ENCODE measurements around the gene NADSYN1. TPM values are rescaled to one million over a fixed set of nuclear protein-coding genes. Genes with fewer than 3 reads are reported as not detected.

NADSYN1 gene
- total RNA-seq, 4 donors from 2014 or later = 183 to 349 (median 294) TPM

GRCh38 chr11:71542382-71542781 lies 89.4 kb downstream of the NADSYN1 start:
- no peaks in the 10 kb centered on the region for H3K36me3 ChIP-seq
- H3K9me3 ChIP-seq = no peaks in the 10 kb centered on the region
- H3K4me3 ChIP-seq = no peak overlapping the region
- H3K27ac ChIP-seq = no peak overlapping the region
- H3K4me1 ChIP-seq = no peaks in the 10 kb centered on the region
- no peak for TF ChIP-seq CTCF (IDR thresholded peaks at IDR 0.05)
- TF ChIP-seq POLR2A (IDR thresholded peaks at IDR 0.05) = no peak
- DNase-seq = no peak
- no peaks in the 10 kb centered on the region for H3K27me3 ChIP-seq

- H3K9me3 ChIP-seq = no peaks in the 10 kb centered on the region
- TF ChIP-seq CTCF (IDR thresholded peaks at IDR 0.05) (no peak), POLR2A (IDR thresholded peaks at IDR 0.05) (no peak)
- no peak overlapping the region for H3K27ac ChIP-seq
- H3K27me3 ChIP-seq = no peaks in the 10 kb centered on the region
- no peak for DNase-seq
- no peak overlapping the region for H3K4me3 ChIP-seq
- H3K36me3 ChIP-seq = no peaks in the 10 kb centered on the region
- no peaks in the 10 kb centered on the region for H3K4me1 ChIP-seq
Measured at GRCh38 chr11:71542879-71543777, 90.1 kb downstream of the NADSYN1 start.

GRCh38 chr11:71543866-71544265 lies 90.9 kb downstream of the NADSYN1 start:
- no peaks in the 10 kb centered on the region for H3K36me3 ChIP-seq
- H3K27ac ChIP-seq = no peak overlapping the region
- TF ChIP-seq POLR2A (IDR thresholded peaks at IDR 0.05) (no peak), CTCF (IDR thresholded peaks at IDR 0.05) (no peak)
- H3K4me3 ChIP-seq = no peak overlapping the region
- no peak for DNase-seq
- H3K4me1 ChIP-seq = no peaks in the 10 kb centered on the region
- H3K27me3 ChIP-seq = no peaks in the 10 kb centered on the region
- H3K9me3 ChIP-seq = no peaks in the 10 kb centered on the region

GRCh38 chr11:71544525-71545214 lies 91.7 kb downstream of the NADSYN1 start:
- H3K27ac ChIP-seq = no peak overlapping the region
- no peak for DNase-seq

GRCh38 chr11:71545405-71545966 lies 92.5 kb downstream of the NADSYN1 start:
- TF ChIP-seq POLR2A (IDR thresholded peaks at IDR 0.05) (no peak), CTCF (IDR thresholded peaks at IDR 0.05) (no peak)
- Histone ChIP-seq H3K4me3 (no peak overlapping the region), H3K36me3 (no peaks in the 10 kb centered on the region), H3K4me1 (no peaks in the 10 kb centered on the region), H3K27ac (no peak overlapping the region), H3K27me3 (no peaks in the 10 kb centered on the region), H3K9me3 (no peaks in the 10 kb centered on the region)
- DNase-seq = no peak

More at GRCh38 chr11:71544525-71545214, 91.7 kb downstream of the NADSYN1 start:
- TF ChIP-seq POLR2A (IDR thresholded peaks at IDR 0.05) (no peak), CTCF (IDR thresholded peaks at IDR 0.05) (no peak)
- no peaks in the 10 kb centered on the region for H3K9me3 ChIP-seq
- H3K27me3 ChIP-seq = no peaks in the 10 kb centered on the region
- H3K36me3 ChIP-seq = no peaks in the 10 kb centered on the region
- H3K4me1 ChIP-seq = no peaks in the 10 kb centered on the region
- H3K4me3 ChIP-seq = no peak overlapping the region
